Eye (tissue), 1 donor: ENCODE results near the gene NKX6-1.

Experiments used
- DNase-seq: peaks from one replicate; pipeline ENCODE4 v3.0.0-alpha.2; 2015

The NKX6-1 gene

GRCh38 chr4:84498935-84499623 lies at the start of gene NKX6-1:
Gene NKX6-1, minus strand, starts transcription at chr4:84499292. Its CDS starts 1,064 bp downstream, at chr4:84498228.
- DNase-seq, result peak; percentile 90

- DNase-seq, result no peak
Observed at GRCh38 chr4:84547211-84547610, 48.1 kb upstream of the NKX6-1 start.

DNA sequence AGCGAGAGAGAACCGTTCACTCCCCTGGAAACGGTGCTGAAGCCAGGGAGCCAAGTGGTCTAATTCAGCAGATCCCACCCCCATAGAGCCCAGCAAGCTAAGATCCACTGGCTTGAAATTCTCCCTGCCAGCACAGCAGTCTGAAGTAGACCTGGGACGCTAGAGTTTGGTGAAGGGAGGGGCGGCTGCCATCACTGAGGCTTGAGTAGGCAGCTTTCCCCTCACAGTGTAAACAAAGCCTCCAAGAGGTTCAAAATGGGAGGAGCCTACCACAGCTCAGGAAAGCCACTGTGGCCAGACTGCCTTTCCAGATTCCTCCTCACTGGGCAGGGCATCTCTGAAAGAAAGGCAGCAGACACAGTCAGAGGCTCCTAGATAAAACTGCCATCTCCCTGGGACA lies 46.0 kb upstream of the NKX6-1 start:
- DNase-seq, result no peak

- no peak for DNase-seq
Observed at GRCh38 chr4:84535901-84536300, 36.8 kb upstream of the NKX6-1 start.

GRCh38 chr4:84531689-84532088 lies 32.6 kb upstream of the NKX6-1 start:
- DNase-seq, result no peak

DNA sequence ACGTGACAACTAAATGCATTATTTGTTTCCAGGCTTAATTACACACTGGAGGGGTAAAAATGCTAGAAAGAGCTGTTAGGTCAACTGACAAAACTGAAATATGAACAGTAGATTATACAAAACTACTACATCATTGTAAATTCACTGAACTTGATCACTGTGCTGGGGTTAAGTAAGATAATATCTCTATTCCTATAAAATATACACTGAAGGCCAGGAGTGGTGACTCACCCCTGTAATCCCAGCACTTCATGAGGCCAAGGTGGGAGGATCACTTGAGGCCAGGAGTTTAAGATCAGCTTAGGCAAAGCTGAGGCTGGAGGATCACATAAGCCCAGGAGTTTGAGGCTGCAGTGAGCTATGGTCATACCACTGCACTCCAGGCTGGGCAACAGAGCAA lies 31.8 kb upstream of the NKX6-1 start:
- DNase-seq, result no peak

GRCh38 chr4:84530454-84530853 lies 31.4 kb upstream of the NKX6-1 start:
- no peak for DNase-seq

GRCh38 chr4:84529169-84529751 lies 30.2 kb upstream of the NKX6-1 start:
- peak; percentile 59 for DNase-seq

DNA sequence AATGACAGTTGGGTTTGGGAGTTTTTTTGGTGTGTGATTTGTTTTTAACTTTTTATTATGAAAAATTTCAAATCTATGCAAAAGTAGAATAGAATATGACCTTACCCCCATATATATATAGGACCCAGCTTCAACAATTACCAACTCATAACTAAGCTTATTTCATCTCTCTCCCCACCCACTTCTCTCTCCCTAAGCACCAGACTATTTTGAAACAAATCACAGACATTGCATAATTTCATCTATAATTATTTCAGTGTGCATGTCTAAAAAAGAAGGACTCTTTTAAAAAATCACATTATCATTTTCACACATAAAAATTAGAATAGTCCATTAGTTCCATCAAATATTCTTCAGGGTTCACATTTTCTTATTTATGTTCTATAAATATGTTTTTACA lies 28.3 kb upstream of the NKX6-1 start:
- no peak for DNase-seq

GRCh38 chr4:84515075-84515474 lies 16.0 kb upstream of the NKX6-1 start:
- DNase-seq, result no peak

DNA sequence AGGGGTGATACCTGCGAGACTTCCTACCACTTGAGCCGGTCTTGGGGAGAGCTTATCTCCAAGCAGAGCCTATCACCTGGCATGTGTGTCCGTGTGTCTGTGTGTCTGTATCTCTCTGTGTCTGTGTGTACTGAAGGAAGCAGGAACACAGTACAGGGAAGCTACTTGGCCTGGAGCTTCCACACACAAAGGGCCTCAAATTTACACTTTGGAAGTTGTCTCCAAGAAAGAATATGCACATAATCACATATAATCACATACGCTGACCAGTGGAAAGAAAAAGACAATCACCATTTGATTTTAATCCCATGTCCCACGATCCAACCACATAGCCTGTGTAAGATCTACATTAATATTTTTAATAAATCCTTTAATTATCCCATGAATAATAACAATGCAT lies 13.2 kb upstream of the NKX6-1 start:
- DNase-seq, result no peak

DNA sequence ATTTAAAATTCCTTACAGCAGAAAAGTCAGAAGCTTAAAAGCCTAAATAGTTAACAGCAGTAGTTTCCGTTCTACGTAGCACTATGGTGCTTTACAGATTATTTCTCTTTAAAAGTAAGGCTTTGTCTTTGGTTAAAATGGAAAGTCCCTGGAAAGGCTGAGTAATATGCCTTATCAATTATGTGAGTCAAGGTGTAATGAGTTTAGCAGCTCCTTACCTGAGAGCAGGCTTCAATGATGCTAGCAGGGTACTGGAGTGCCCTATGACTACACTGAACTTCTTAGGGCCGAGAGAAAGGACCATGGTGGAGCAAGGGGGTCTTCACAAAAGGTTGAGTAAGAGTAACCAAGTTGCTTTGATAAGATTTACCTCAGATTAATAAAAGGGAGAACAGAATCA lies 12.6 kb upstream of the NKX6-1 start:
- DNase-seq, result no peak

DNA sequence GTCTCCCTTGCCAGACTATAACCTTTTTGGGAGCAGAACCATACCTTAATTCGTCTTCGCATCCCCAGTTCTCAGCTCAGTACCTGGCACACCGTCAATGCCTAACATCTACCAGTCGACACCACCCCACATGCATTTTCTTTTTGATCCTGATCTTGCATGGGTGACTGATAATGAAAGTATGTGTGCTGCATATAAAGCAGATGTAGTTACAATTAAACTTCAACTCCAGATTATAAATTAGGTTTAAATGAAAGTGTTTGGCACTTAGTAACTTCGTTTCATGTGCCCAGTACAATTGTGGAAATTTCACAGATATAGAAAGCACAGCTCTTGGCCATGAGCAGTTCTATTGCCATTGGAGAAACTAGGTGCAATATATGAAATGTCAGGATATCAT lies 8.8 kb upstream of the NKX6-1 start:
- DNase-seq, result no peak

DNA sequence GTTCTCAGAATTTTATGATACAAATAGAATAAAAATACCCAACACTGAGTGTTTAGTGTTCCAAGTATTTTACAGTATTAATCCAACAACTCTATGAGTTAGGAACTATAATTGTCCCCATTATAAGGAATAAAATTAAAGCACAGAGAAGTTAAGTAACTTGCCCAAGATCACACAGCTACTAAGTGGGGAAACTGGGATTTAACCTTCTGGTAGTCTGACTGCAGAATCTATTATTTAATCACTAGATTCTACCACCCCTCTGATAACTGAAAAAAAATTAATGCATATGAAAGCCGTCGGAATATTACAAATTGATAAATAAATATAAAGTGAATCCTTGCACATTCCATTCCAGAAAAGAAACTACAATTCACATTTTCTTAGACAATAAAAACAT lies 5.7 kb upstream of the NKX6-1 start:
- DNase-seq, result no peak

DNA sequence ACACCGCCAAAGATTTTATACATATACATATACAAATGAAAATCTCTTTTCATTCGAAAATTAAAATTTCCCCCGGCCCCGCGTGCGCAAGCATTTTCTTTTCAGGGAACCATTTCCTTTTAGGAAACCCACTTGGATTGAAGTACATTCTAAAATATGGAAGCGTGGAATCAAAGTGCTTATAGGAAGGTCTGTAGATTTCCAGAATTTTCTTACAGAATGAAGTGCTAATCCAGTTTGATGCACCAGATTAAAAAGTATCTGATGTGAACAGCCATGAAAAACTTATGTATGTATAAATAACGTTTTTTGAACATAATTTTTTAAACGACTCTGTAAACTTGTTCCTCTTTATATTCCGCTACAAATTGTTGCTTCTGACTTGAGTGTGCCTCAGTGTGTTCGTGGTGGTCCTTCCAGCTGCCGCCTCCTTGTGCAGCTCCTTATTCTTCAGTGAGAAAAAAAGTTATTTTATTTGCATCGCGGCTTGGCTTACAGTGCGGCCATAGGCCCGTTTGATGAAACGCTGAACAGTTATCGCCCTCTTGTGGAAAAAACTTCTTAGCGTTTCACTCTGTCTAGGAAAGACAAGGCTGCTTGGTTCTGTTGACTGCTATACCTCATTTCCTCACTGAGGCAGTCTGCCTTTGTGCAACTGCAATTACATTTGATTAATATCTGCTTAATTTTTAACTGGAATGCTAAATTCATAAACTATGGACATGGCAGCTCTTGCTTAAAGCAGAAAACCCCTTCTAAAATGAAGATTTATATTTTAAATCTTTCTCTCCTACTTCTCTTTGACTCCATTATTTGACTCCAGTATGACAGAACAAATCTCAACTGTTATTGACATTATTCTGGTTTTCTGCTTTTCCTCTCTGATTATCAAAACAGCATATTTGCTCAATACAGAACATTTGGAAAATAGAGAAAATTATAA lies 4.7 kb upstream of the NKX6-1 start:
- DNase-seq, result peak; percentile 94

DNA sequence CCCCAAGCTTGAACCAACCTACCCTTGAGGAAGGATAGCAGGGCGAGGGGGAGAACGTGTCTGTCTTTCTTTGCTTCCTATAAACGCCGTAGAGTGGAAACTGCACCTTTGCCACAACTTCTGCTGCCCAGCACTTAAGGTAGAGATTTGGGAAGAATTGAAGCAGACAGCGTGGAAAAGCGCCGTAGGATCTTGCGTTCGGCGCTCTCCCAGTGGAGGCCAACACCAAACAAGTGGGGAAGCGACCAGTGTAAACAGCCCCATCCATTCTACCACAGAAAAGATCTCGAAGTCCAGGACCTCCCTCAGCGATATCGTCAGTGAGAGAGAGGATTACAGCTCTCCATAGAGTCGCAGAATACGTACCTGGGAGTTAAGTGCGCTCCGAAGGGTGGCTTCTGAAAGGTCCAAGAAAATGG lies 3.9 kb upstream of the NKX6-1 start:
- DNase-seq, result peak; percentile 68

- DNase-seq, result no peak
Observed at GRCh38 chr4:84502333-84502954, 3.4 kb upstream of the NKX6-1 start.

GRCh38 chr4:84501721-84502267 lies 2.7 kb upstream of the NKX6-1 start:
- DNase-seq, result peak; percentile 70

- peak; percentile 60 for DNase-seq
Observed at GRCh38 chr4:84501202-84501503, 2.1 kb upstream of the NKX6-1 start.

- peak; percentile 67 for DNase-seq
Observed at GRCh38 chr4:84500386-84501201, 1.5 kb upstream of the NKX6-1 start.

- DNase-seq, result no peak
Observed at GRCh38 chr4:84499624-84499982, 511 bp upstream of the NKX6-1 start.

DNA sequence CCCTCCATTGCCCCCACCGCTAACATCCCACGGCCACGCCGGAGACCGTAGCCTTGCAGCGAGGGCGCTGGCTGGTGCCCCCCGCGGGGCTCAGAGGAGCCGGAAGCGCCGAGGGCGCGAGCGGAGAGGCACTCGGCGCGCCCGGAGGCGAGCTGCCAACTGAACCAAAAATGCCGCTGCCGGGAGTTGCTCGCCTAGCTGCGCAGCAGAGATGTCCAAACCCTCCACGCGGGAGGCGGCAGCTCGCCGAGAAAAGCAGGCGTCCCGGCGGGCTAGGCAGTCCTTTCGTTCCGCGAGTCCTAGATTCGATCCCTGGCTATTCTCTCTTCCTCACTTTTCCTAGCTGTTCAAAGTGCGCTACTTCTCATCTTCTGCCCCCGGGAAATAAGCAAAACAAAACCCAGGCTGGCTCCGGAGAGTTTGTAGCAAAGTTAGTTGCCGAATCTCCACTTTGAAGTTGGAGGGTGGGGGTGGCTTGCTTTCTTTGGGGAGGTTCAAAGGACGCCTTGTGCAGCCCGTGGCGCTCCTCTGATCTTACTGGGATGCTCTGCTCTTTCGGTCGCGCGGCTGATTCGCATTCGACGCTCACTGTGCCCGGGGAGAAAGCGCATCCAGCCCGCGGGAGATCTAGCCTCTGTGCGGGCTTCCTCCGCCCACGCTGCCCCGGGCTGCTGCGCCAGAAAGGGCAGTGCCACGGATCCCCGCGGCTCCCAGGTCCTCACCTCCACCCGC lies 723 bp downstream of the NKX6-1 start:
- DNase-seq, result peak; percentile 75
